Measurements from ENCODE around the gene PRKAG1.

GRCh38 chr12:48978291-48978740 lies 40.3 kb downstream of the PRKAG1 start, which contains the start of gene WNT1:
- peak in 2 of 4 donors; percentile 10 to 22 for TF ChIP-seq CTCF (IDR thresholded peaks at IDR 0.05)
- no peak for TF ChIP-seq POLR2A (IDR thresholded peaks at IDR 0.05)
